HEK293 (cell line): ENCODE results near the gene CDKL5.

ENCODE experiments used
- GLI2 ChIP-seq: fragments of 450-650 bp; formaldehyde crosslinking; IDR thresholded peaks from 2 replicates; pipeline ENCODE4; 2017; ENCODE audit warnings: missing biosample characterization, missing genetic modification characterization, low read depth, borderline replicate concordance
- KLF10 ChIP-seq: fragments of 450-650 bp; IDR thresholded peaks from 2 replicates; pipeline ENCODE4 v1.5.1; 2018; ENCODE audit warnings: missing biosample characterization, mild to moderate bottlenecking, missing genetic modification characterization
- OSR2 ChIP-seq: fragments of 450-650 bp; formaldehyde crosslinking; IDR thresholded peaks from 2 replicates; pipeline ENCODE4 v1.5.1; 2016; ENCODE audit warnings: missing biosample characterization, missing genetic modification characterization
- SP3 ChIP-seq: fragments of 450-650 bp; formaldehyde crosslinking; IDR thresholded peaks from 2 replicates; pipeline ENCODE4 v1.5.1; 2016; ENCODE audit warnings: missing biosample characterization, missing genetic modification characterization
- WT1 ChIP-seq: fragments of 450-650 bp; formaldehyde crosslinking; IDR thresholded peaks from 2 replicates; pipeline ENCODE4 v1.5.1; 2016; ENCODE audit warnings: missing biosample characterization, missing genetic modification characterization
- ZBTB48 ChIP-seq: fragments of 450-650 bp; formaldehyde crosslinking; IDR thresholded peaks from 2 replicates; pipeline ENCODE4 v1.5.1; 2016; ENCODE audit warnings: missing biosample characterization, missing genetic modification characterization
- ZEB2 ChIP-seq: fragments of 450-650 bp; formaldehyde crosslinking; IDR thresholded peaks from 2 replicates; pipeline ENCODE4 v1.5.1; 2016; ENCODE audit warnings: missing biosample characterization, missing genetic modification characterization
- ZFP41 ChIP-seq: fragments of 450-650 bp; formaldehyde crosslinking; IDR thresholded peaks from 2 replicates; pipeline ENCODE4 v1.5.1; 2016; ENCODE audit warnings: missing biosample characterization, missing genetic modification characterization, borderline replicate concordance
- ZNF157 ChIP-seq: fragments of 450-650 bp; formaldehyde crosslinking; IDR thresholded peaks from 2 replicates; pipeline ENCODE4 v1.5.1; 2016; ENCODE audit warnings: missing biosample characterization, missing genetic modification characterization
- ZNF169 ChIP-seq: fragments of 450-650 bp; formaldehyde crosslinking; IDR thresholded peaks from 2 replicates; pipeline ENCODE4 v1.5.1; 2016; ENCODE audit warnings: missing biosample characterization, missing genetic modification characterization
- ZNF211 ChIP-seq: fragments of 450-650 bp; formaldehyde crosslinking; IDR thresholded peaks from 2 replicates; pipeline ENCODE4 v1.5.1; 2016; ENCODE audit warnings: low read depth, missing biosample characterization, missing genetic modification characterization
- ZNF239 ChIP-seq: fragments of 450-650 bp; formaldehyde crosslinking; IDR thresholded peaks from 2 replicates; pipeline ENCODE4 v1.5.1; 2016; ENCODE audit warnings: missing biosample characterization, missing genetic modification characterization
- ZNF433 ChIP-seq: fragments of 450-650 bp; formaldehyde crosslinking; IDR thresholded peaks from 2 replicates; pipeline ENCODE4 v1.5.1; 2016; ENCODE audit warnings: missing biosample characterization, missing genetic modification characterization, low read depth
- ZNF585B ChIP-seq: fragments of 450-650 bp; formaldehyde crosslinking; IDR thresholded peaks from 2 replicates; pipeline ENCODE4 v1.5.1; 2016; ENCODE audit warnings: missing biosample characterization, missing genetic modification characterization
- ZNF664 ChIP-seq: fragments of 450-650 bp; formaldehyde crosslinking; IDR thresholded peaks from 2 replicates; pipeline ENCODE4 v1.5.1; 2016; ENCODE audit warnings: missing biosample characterization, missing genetic modification characterization
- ZNF837 ChIP-seq: fragments of 450-650 bp; formaldehyde crosslinking; IDR thresholded peaks from 2 replicates; pipeline ENCODE4 v1.5.1; 2016; ENCODE audit warnings: missing biosample characterization, missing genetic modification characterization
- ZXDB ChIP-seq: fragments of 450-650 bp; formaldehyde crosslinking; IDR thresholded peaks from 2 replicates; pipeline ENCODE4 v1.5.1; 2016; ENCODE audit warnings: missing biosample characterization, missing genetic modification characterization
- TF ChIP-seq, protein P1 (sequence below): fragments of 450-650 bp; formaldehyde crosslinking; IDR thresholded peaks from 2 replicates; pipeline ENCODE4 v1.5.1; 2016; ENCODE audit warnings: missing biosample characterization, missing genetic modification characterization
- TF ChIP-seq, protein P2 (sequence below): fragments of 450-650 bp; formaldehyde crosslinking; IDR thresholded peaks from 2 replicates; pipeline ENCODE4 v1.5.1; 2017; ENCODE audit warnings: missing biosample characterization, missing genetic modification characterization
- TF ChIP-seq, protein P3 (sequence below): fragments of 450-650 bp; formaldehyde crosslinking; IDR thresholded peaks from 2 replicates; pipeline ENCODE4 v1.5.1; 2017; ENCODE audit warnings: missing biosample characterization, missing genetic modification characterization
- TF ChIP-seq, protein P4 (sequence below): fragments of 450-650 bp; formaldehyde crosslinking; optimal IDR thresholded peaks from 2 replicates; pipeline ENCODE3; 2016; ENCODE audit warnings: missing biosample characterization, mild to moderate bottlenecking, missing genetic modification characterization
- TF ChIP-seq, protein P5 (sequence below): fragments of 450-650 bp; formaldehyde crosslinking; IDR thresholded peaks from 2 replicates; pipeline ENCODE4 v1.5.1; 2016; ENCODE audit warnings: missing biosample characterization, missing genetic modification characterization
- TF ChIP-seq, protein P6 (sequence below): fragments of 450-650 bp; formaldehyde crosslinking; IDR thresholded peaks from 2 replicates; pipeline ENCODE4 v1.5.1; 2016; ENCODE audit warnings: missing biosample characterization, missing genetic modification characterization, borderline replicate concordance

The CDKL5 gene

DNA sequence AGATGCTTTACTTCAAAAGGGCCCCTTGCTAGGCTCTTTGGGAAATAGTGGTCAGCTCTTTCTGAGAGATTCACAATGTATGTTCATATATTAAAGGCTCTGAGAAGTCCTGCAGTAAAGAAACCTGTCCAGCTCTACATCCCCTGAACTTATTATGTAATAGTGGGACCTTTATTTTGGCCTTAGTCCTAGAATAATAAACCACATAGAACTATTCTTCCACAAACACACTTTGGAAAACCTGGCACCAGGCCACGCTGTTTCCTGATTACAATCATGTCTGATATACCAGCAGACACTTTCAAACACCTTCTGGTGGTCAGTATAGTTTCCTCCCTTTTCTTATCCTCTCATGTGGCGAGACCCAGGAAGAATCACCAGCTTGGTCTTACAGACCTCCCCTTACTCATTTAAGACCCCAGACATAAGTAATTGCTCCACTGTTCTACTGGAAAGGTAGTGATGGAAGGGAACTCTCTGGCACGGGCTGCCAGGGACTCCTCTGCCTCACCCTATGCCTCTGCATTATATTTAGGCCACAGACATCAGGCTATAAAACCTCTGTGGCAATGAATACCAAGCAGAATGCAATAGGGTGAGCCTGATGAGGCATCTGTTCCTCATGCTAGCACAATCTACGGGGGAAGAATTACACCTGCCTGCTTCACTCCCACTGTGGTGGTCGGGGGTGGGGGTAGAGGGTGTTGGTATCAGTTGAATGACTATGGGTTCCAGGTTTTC is 276.4 kb downstream of the CDKL5 start (continued):
- TF ChIP-seq, protein P1, sequence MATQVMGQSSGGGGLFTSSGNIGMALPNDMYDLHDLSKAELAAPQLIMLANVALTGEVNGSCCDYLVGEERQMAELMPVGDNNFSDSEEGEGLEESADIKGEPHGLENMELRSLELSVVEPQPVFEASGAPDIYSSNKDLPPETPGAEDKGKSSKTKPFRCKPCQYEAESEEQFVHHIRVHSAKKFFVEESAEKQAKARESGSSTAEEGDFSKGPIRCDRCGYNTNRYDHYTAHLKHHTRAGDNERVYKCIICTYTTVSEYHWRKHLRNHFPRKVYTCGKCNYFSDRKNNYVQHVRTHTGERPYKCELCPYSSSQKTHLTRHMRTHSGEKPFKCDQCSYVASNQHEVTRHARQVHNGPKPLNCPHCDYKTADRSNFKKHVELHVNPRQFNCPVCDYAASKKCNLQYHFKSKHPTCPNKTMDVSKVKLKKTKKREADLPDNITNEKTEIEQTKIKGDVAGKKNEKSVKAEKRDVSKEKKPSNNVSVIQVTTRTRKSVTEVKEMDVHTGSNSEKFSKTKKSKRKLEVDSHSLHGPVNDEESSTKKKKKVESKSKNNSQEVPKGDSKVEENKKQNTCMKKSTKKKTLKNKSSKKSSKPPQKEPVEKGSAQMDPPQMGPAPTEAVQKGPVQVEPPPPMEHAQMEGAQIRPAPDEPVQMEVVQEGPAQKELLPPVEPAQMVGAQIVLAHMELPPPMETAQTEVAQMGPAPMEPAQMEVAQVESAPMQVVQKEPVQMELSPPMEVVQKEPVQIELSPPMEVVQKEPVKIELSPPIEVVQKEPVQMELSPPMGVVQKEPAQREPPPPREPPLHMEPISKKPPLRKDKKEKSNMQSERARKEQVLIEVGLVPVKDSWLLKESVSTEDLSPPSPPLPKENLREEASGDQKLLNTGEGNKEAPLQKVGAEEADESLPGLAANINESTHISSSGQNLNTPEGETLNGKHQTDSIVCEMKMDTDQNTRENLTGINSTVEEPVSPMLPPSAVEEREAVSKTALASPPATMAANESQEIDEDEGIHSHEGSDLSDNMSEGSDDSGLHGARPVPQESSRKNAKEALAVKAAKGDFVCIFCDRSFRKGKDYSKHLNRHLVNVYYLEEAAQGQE, result 0 out of 2 replicates have a peak, but pooled peaks have one; percentile 18
- TF ChIP-seq ZNF239 (tag by site-specific recombination) (peak; percentile 97), GLI2 (tag by site-specific recombination) (no peak), ZNF433 (tag by site-specific recombination) (no peak), ZNF837 (tag by site-specific recombination) (no peak), WT1 (tag by site-specific recombination) (peak; percentile 75), SP3 (no peak), ZXDB (peak; percentile 60), ZEB2 (tag by site-specific recombination) (no peak), OSR2 (tag by site-specific recombination) (0 out of 2 replicates have a peak, but pooled peaks have one; percentile 17), ZNF169 (tag by site-specific recombination) (no peak), ZBTB48 (tag by site-specific recombination) (0 out of 2 replicates have a peak, but pooled peaks have one; percentile 18), ZFP41 (tag by site-specific recombination) (no peak), ZNF585B (tag by site-specific recombination) (no peak), ZNF157 (tag by site-specific recombination) (no peak), KLF10 (0 out of 2 replicates have a peak, but pooled peaks have one; percentile 22), ZNF664 (no peak), ZNF211 (tag by site-specific recombination) (no peak)
- TF ChIP-seq, protein P2, sequence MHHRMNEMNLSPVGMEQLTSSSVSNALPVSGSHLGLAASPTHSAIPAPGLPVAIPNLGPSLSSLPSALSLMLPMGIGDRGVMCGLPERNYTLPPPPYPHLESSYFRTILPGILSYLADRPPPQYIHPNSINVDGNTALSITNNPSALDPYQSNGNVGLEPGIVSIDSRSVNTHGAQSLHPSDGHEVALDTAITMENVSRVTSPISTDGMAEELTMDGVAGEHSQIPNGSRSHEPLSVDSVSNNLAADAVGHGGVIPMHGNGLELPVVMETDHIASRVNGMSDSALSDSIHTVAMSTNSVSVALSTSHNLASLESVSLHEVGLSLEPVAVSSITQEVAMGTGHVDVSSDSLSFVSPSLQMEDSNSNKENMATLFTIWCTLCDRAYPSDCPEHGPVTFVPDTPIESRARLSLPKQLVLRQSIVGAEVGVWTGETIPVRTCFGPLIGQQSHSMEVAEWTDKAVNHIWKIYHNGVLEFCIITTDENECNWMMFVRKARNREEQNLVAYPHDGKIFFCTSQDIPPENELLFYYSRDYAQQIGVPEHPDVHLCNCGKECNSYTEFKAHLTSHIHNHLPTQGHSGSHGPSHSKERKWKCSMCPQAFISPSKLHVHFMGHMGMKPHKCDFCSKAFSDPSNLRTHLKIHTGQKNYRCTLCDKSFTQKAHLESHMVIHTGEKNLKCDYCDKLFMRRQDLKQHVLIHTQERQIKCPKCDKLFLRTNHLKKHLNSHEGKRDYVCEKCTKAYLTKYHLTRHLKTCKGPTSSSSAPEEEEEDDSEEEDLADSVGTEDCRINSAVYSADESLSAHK (tag by site-specific recombination), result peak; percentile 54; the same call in 1 of the 2 replicates
- TF ChIP-seq, protein P3, sequence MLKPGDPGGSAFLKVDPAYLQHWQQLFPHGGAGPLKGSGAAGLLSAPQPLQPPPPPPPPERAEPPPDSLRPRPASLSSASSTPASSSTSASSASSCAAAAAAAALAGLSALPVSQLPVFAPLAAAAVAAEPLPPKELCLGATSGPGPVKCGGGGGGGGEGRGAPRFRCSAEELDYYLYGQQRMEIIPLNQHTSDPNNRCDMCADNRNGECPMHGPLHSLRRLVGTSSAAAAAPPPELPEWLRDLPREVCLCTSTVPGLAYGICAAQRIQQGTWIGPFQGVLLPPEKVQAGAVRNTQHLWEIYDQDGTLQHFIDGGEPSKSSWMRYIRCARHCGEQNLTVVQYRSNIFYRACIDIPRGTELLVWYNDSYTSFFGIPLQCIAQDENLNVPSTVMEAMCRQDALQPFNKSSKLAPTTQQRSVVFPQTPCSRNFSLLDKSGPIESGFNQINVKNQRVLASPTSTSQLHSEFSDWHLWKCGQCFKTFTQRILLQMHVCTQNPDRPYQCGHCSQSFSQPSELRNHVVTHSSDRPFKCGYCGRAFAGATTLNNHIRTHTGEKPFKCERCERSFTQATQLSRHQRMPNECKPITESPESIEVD (tag by site-specific recombination), result peak; percentile 27; the same call in 1 of the 2 replicates
- TF ChIP-seq, protein P4, sequence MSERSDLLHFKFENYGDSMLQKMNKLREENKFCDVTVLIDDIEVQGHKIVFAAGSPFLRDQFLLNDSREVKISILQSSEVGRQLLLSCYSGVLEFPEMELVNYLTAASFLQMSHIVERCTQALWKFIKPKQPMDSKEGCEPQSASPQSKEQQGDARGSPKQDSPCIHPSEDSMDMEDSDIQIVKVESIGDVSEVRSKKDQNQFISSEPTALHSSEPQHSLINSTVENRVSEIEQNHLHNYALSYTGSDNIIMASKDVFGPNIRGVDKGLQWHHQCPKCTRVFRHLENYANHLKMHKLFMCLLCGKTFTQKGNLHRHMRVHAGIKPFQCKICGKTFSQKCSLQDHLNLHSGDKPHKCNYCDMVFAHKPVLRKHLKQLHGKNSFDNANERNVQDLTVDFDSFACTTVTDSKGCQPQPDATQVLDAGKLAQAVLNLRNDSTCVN (tag by site-specific recombination), result no peak
- TF ChIP-seq, protein P5, sequence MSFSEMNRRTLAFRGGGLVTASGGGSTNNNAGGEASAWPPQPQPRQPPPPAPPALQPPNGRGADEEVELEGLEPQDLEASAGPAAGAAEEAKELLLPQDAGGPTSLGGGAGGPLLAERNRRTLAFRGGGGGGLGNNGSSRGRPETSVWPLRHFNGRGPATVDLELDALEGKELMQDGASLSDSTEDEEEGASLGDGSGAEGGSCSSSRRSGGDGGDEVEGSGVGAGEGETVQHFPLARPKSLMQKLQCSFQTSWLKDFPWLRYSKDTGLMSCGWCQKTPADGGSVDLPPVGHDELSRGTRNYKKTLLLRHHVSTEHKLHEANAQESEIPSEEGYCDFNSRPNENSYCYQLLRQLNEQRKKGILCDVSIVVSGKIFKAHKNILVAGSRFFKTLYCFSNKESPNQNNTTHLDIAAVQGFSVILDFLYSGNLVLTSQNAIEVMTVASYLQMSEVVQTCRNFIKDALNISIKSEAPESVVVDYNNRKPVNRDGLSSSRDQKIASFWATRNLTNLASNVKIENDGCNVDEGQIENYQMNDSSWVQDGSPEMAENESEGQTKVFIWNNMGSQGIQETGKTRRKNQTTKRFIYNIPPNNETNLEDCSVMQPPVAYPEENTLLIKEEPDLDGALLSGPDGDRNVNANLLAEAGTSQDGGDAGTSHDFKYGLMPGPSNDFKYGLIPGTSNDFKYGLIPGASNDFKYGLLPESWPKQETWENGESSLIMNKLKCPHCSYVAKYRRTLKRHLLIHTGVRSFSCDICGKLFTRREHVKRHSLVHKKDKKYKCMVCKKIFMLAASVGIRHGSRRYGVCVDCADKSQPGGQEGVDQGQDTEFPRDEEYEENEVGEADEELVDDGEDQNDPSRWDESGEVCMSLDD, result no peak
- TF ChIP-seq, protein P6, sequence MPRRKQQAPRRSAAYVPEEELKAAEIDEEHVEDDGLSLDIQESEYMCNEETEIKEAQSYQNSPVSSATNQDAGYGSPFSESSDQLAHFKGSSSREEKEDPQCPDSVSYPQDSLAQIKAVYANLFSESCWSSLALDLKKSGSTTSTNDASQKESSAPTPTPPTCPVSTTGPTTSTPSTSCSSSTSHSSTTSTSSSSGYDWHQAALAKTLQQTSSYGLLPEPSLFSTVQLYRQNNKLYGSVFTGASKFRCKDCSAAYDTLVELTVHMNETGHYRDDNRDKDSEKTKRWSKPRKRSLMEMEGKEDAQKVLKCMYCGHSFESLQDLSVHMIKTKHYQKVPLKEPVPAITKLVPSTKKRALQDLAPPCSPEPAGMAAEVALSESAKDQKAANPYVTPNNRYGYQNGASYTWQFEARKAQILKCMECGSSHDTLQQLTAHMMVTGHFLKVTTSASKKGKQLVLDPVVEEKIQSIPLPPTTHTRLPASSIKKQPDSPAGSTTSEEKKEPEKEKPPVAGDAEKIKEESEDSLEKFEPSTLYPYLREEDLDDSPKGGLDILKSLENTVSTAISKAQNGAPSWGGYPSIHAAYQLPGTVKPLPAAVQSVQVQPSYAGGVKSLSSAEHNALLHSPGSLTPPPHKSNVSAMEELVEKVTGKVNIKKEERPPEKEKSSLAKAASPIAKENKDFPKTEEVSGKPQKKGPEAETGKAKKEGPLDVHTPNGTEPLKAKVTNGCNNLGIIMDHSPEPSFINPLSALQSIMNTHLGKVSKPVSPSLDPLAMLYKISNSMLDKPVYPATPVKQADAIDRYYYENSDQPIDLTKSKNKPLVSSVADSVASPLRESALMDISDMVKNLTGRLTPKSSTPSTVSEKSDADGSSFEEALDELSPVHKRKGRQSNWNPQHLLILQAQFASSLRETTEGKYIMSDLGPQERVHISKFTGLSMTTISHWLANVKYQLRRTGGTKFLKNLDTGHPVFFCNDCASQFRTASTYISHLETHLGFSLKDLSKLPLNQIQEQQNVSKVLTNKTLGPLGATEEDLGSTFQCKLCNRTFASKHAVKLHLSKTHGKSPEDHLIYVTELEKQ (tag by site-specific recombination), result no peak
